Panc1 (cell line): Measurements from ENCODE around the gene TRPM5. TPM values are rescaled to one million over a fixed set of nuclear protein-coding genes. Genes with fewer than 3 reads are reported as not detected.

ENCODE experiments used
- ATAC-seq: fragments of 200-7000 bp; cut with Tn5 transposase; 2 replicates; pipeline ENCODE4 v1.9.1; 2020; ENCODE audit warnings: mild to moderate bottlenecking, moderate library complexity
- BruUV-seq: library from RNA; stranded (reverse); fragments of 400-500 nt; replicated peaks from 2 replicates; lab custom pipeline; 2021; lab: Mats Ljungman, UMichigan
- CTCF ChIA-PET: fragments of 300-600 bp; sonication (Branson Sonifier 250); formaldehyde crosslinking; loops from one replicate; lab custom pipeline; 2022; ENCODE audit warnings: antibody characterized with exemption; lab: Charles Lee
- POLR2A ChIA-PET: fragments of 300-600 bp; sonication (Branson Sonifier 250); formaldehyde crosslinking; loops from one replicate; lab custom pipeline; 2022; ENCODE audit warnings: antibody characterized with exemption; lab: Charles Lee
- DNase-seq: peaks from one replicate; pipeline ENCODE4 v3.0.0-alpha.2; 2010; ENCODE audit warnings: low read depth, low spot score
- H3K27ac ChIP-seq: 2 replicates; pipeline ENCODE4 v1.5.1; 2011; ENCODE audit warnings: mild to moderate bottlenecking, low read length, inconsistent platforms
- H3K27me3 ChIP-seq: fragments of 200-500 bp; sonication (Bioruptor generic); 2 replicates; pipeline ENCODE4 v1.6.0; 2014; ENCODE audit warnings: low read length, inconsistent platforms; ENCODE audit not compliant: control insufficient read depth, insufficient read depth
- H3K36me3 ChIP-seq: fragments of 200-500 bp; sonication (Bioruptor generic); 2 replicates; pipeline ENCODE4 v1.5.1; 2014; ENCODE audit warnings: inconsistent platforms, mild to moderate bottlenecking, low read length, moderate library complexity; ENCODE audit not compliant: control insufficient read depth, insufficient read depth
- H3K4me1 ChIP-seq: 2 replicates; pipeline ENCODE4 v1.5.1; 2011; ENCODE audit warnings: inconsistent platforms, mild to moderate bottlenecking, low read length, moderate library complexity; ENCODE audit not compliant: control insufficient read depth, insufficient read depth
- H3K4me3 ChIP-seq, 2 experiments: 2 replicates each; pipeline ENCODE4 v1.5.1; 2011 to 2012; ENCODE audit warnings: low read depth in 2 of 2, low read length in 2 of 2, mild to moderate bottlenecking in 2 of 2, inconsistent platforms in 1 of 2, moderate library complexity in 1 of 2
- H3K9me3 ChIP-seq: fragments of 200-500 bp; sonication (Bioruptor generic); 2 replicates; pipeline ENCODE4 v1.5.1; 2014; ENCODE audit warnings: low read depth, mild to moderate bottlenecking, inconsistent platforms, low read length, moderate library complexity; ENCODE audit not compliant: control insufficient read depth, insufficient read depth
- POLR2AphosphoS5 ChIP-seq: IDR thresholded peaks from 2 replicates; pipeline ENCODE4 v1.6.1; 2012; ENCODE audit warnings: mild to moderate bottlenecking, low read depth, low read length, moderate library complexity
- SIN3A ChIP-seq: IDR thresholded peaks from 2 replicates; pipeline ENCODE4 v1.6.1; 2012; ENCODE audit warnings: low read depth, mild to moderate bottlenecking, low read length, moderate library complexity, borderline replicate concordance; ENCODE audit not compliant: insufficient read depth
- TCF7L2 ChIP-seq: IDR thresholded peaks from 2 replicates; pipeline ENCODE4 v1.6.1; 2011; ENCODE audit warnings: mild to moderate bottlenecking, low read depth, low read length, inconsistent platforms
- in situ Hi-C: cut with HindIII; loops from 2 replicates; pipeline ENCODE4 v1.10.0; 2016; ENCODE audit warnings: low sequenced_read_pairs, low pct_unique_long_range_greater_than_20kb
- intact Hi-C: fragments of 100-400 bp; cut with micrococcal nuclease; formaldehyde crosslinking; loops from one replicate; pipeline ENCODE4 v1.10.0; 2022; ENCODE audit not compliant: unreplicated experiment
- total RNA-seq: library from RNA; stranded (reverse); gene quantifications from one replicate; pipeline ENCODE4 v1.2.1, GENCODE V29; 2021; ENCODE audit not compliant: unreplicated experiment
- TF ChIP-seq, protein P1 (sequence below): fragments of 450-650 bp; IDR thresholded peaks from 2 replicates; pipeline ENCODE4 v1.5.1; 2017; ENCODE audit warnings: mild to moderate bottlenecking
- TF ChIP-seq, protein P2 (sequence below), 2 experiments: IDR thresholded peaks; 2 replicates each; pipeline ENCODE4 v1.6.1; 2011 to 2012; ENCODE audit warnings: low read depth in 2 of 2, control low read depth in 1 of 2, low read length in 1 of 2, mild to moderate bottlenecking in 1 of 2, moderate library complexity in 1 of 2; ENCODE audit not compliant: insufficient read depth in 1 of 2

TRPM5 gene
- total RNA-seq, 1 experiment from 2014 or later: 0.08 TPM

GRCh38 chr11:2477254-2477653 lies 32.9 kb upstream of the TRPM5 start:
- Histone ChIP-seq H3K27me3 (peaks cover 12% of the 10 kb centered on the region), H3K27ac (no peak overlapping the region), H3K4me3 (no peak overlapping the region), H3K36me3 (no peaks in the 10 kb centered on the region), H3K9me3 (no peaks in the 10 kb centered on the region), H3K4me1 (no peaks in the 10 kb centered on the region)
- POLR2A ChIA-PET: interaction anchor here (0.6 kb wide), 1 partner anchor 18 kb away, joined by 4 read pairs; no protein-coding TSS in a partner anchor
- no TSS peak for BruUV-seq
- intact Hi-C loops: no loop called here
- no peak for TF ChIP-seq POLR2AphosphoS5
- no peak for TF ChIP-seq SIN3A
- TF ChIP-seq, protein P1, sequence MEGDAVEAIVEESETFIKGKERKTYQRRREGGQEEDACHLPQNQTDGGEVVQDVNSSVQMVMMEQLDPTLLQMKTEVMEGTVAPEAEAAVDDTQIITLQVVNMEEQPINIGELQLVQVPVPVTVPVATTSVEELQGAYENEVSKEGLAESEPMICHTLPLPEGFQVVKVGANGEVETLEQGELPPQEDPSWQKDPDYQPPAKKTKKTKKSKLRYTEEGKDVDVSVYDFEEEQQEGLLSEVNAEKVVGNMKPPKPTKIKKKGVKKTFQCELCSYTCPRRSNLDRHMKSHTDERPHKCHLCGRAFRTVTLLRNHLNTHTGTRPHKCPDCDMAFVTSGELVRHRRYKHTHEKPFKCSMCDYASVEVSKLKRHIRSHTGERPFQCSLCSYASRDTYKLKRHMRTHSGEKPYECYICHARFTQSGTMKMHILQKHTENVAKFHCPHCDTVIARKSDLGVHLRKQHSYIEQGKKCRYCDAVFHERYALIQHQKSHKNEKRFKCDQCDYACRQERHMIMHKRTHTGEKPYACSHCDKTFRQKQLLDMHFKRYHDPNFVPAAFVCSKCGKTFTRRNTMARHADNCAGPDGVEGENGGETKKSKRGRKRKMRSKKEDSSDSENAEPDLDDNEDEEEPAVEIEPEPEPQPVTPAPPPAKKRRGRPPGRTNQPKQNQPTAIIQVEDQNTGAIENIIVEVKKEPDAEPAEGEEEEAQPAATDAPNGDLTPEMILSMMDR: no peak
- TF ChIP-seq, protein P2, sequence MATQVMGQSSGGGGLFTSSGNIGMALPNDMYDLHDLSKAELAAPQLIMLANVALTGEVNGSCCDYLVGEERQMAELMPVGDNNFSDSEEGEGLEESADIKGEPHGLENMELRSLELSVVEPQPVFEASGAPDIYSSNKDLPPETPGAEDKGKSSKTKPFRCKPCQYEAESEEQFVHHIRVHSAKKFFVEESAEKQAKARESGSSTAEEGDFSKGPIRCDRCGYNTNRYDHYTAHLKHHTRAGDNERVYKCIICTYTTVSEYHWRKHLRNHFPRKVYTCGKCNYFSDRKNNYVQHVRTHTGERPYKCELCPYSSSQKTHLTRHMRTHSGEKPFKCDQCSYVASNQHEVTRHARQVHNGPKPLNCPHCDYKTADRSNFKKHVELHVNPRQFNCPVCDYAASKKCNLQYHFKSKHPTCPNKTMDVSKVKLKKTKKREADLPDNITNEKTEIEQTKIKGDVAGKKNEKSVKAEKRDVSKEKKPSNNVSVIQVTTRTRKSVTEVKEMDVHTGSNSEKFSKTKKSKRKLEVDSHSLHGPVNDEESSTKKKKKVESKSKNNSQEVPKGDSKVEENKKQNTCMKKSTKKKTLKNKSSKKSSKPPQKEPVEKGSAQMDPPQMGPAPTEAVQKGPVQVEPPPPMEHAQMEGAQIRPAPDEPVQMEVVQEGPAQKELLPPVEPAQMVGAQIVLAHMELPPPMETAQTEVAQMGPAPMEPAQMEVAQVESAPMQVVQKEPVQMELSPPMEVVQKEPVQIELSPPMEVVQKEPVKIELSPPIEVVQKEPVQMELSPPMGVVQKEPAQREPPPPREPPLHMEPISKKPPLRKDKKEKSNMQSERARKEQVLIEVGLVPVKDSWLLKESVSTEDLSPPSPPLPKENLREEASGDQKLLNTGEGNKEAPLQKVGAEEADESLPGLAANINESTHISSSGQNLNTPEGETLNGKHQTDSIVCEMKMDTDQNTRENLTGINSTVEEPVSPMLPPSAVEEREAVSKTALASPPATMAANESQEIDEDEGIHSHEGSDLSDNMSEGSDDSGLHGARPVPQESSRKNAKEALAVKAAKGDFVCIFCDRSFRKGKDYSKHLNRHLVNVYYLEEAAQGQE (IDR thresholded peaks at IDR 0.05; ENCODE audit: insufficient read depth in 1 of 2, low read depth in 2 of 2, low read length in 1 of 2): no peak
- TF ChIP-seq TCF7L2: no peak
- DNase-seq (no peak), ATAC-seq (no peak)
- in situ Hi-C loops: no loop called here
- CTCF ChIA-PET: no interaction called here

- no peaks in the 10 kb centered on the region for H3K36me3 ChIP-seq
- H3K27me3 ChIP-seq: peaks cover 5% of the 10 kb centered on the region
- ATAC-seq: no peak
- no peak overlapping the region for H3K4me3 ChIP-seq
- intact Hi-C loops (no loop called here), in situ Hi-C loops (no loop called here)
- DNase-seq: no peak
- H3K27ac ChIP-seq: no peak overlapping the region
- TF ChIP-seq TCF7L2 (no peak), SIN3A (no peak), POLR2AphosphoS5 (no peak)
- TF ChIP-seq, protein P1: no peak
- TF ChIP-seq, protein P2 (IDR thresholded peaks at IDR 0.05; ENCODE audit: insufficient read depth in 1 of 2, low read depth in 2 of 2, low read length in 1 of 2): no peak
- ChIA-PET POLR2A (no interaction called here), CTCF (interaction anchor here (0.6 to 0.8 kb wide), 2 partner anchors 24 to 56 kb away, joined by 3 to 4 read pairs; no protein-coding TSS in a partner anchor)
- no TSS peak for BruUV-seq
- H3K9me3 ChIP-seq: no peaks in the 10 kb centered on the region
- no peaks in the 10 kb centered on the region for H3K4me1 ChIP-seq
Measured at GRCh38 chr11:2475136-2475918, 31.0 kb upstream of the TRPM5 start.
